HCT116 (cell line): ENCODE results near the gene NACC2. TPM values are rescaled to one million over a fixed set of nuclear protein-coding genes. Genes with fewer than 3 reads are reported as not detected.

Experiments
- ATAC-seq: fragments of 200-7000 bp; cut with Tn5 transposase; 2 replicates; pipeline ENCODE4 v1.9.1; 2020; ENCODE audit warnings: mild to moderate bottlenecking, moderate library complexity
- BruUV-seq: library from RNA; stranded (reverse); fragments of 400-500 nt; replicated peaks from 2 replicates; lab custom pipeline; 2021; lab: Mats Ljungman, UMichigan
- CTCF ChIA-PET: fragments of 300-600 bp; sonication (Branson Sonifier 250); formaldehyde crosslinking; loops from one replicate; lab custom pipeline; 2021; ENCODE audit warnings: antibody characterized with exemption; lab: Charles Lee
- POLR2A ChIA-PET: fragments of 300-600, 350-600 bp; sonication (Branson Sonifier 250); formaldehyde crosslinking; loops from one replicate; lab custom pipeline; 2021; ENCODE audit warnings: antibody characterized with exemption; lab: Charles Lee
- RAD21 ChIA-PET, 2 experiments: fragments of 300-600 bp; sonication (Branson Sonifier 250); formaldehyde crosslinking; loops; one replicate each; lab custom pipeline; 2023; ENCODE audit warnings: low total read pairs in 2 of 2; ENCODE audit not compliant: uncharacterized antibody in 2 of 2, unreplicated experiment in 2 of 2, low non-redundant PET in 1 of 2; lab: Charles Lee
- DNase-seq: peaks from one replicate; pipeline ENCODE4 v3.0.0-alpha.2; 2010; ENCODE audit warnings: low read depth, low spot score
- H2AFZ ChIP-seq: fragments of 200-600 bp; shearing (Covaris generic), sonication (generic); 2 replicates; pipeline ENCODE4 v1.6.1; 2017; ENCODE audit warnings: low read depth, mixed run types, mixed read lengths, antibody characterized with exemption, low read length; ENCODE audit not compliant: poor library complexity, severe bottlenecking
- H3K27ac ChIP-seq: 2 replicates; pipeline ENCODE4 v1.5.1; 2012; ENCODE audit warnings: low read depth, low read length
- H3K27me3 ChIP-seq: fragments of 200-600 bp; sonication (generic); 2 replicates; pipeline ENCODE4 v1.6.1; 2016; ENCODE audit warnings: mixed run types, low read length, mixed read lengths; ENCODE audit not compliant: insufficient read depth
- H3K36me3 ChIP-seq, 2 experiments: fragments of 200-500 bp in 1 of 2; fragments of 200-600 bp in 1 of 2; sonication (Bioruptor generic) in 1 of 2; sonication (generic) in 1 of 2; 2 replicates each; pipeline versions ENCODE4 v1.5.1 to v1.6.1; 2014 to 2016; ENCODE audit warnings: low read length in 2 of 2, inconsistent platforms in 1 of 2, mixed read lengths in 1 of 2, mixed run types in 1 of 2; ENCODE audit not compliant: insufficient read depth in 2 of 2, control insufficient read depth in 1 of 2
- H3K4me1 ChIP-seq, 2 experiments: fragments of 200-600 bp in 1 of 2; sonication (generic) in 1 of 2; 2 replicates each; pipeline versions ENCODE4 v1.5.1 to v1.6.1; 2012 to 2017; ENCODE audit warnings: low read length in 2 of 2, inconsistent platforms in 1 of 2, mild to moderate bottlenecking in 1 of 2, mixed read lengths in 1 of 2, mixed run types in 1 of 2, moderate library complexity in 1 of 2; ENCODE audit not compliant: insufficient read depth in 2 of 2, control insufficient read depth in 1 of 2
- H3K4me2 ChIP-seq: fragments of 200-600 bp; sonication (generic); 2 replicates; pipeline ENCODE4 v1.6.1; 2017; ENCODE audit warnings: mixed run types, low read length, mixed read lengths
- H3K4me3 ChIP-seq, 2 experiments: fragments of 200-600 bp in 1 of 2; sonication (generic) in 1 of 2; replicated peaks in 1 of 2; 2 replicates each; pipeline ENCODE4 v1.5.1; 2011 to 2016; ENCODE audit warnings: low read length in 2 of 2, control low read depth in 1 of 2, low read depth in 1 of 2, mild to moderate bottlenecking in 1 of 2, mixed read lengths in 1 of 2, mixed run types in 1 of 2
- H3K79me2 ChIP-seq: fragments of 200-600 bp; sonication (generic); 2 replicates; pipeline ENCODE4 v1.6.1; 2017; ENCODE audit warnings: mild to moderate bottlenecking, mixed run types, low read length, moderate library complexity, mixed read lengths; ENCODE audit not compliant: insufficient read depth
- H3K9ac ChIP-seq: fragments of 200-600 bp; sonication (generic); 2 replicates; pipeline ENCODE4 v1.6.1; 2016; ENCODE audit warnings: low read length, mixed read lengths
- H3K9me2 ChIP-seq: fragments of 200-600 bp; sonication (generic), shearing (Covaris generic); 2 replicates; pipeline ENCODE4 v1.6.1; 2017; ENCODE audit warnings: mixed run types, mild to moderate bottlenecking, moderate library complexity; ENCODE audit not compliant: insufficient read depth
- H3K9me3 ChIP-seq, 2 experiments: fragments of 200-500 bp in 1 of 2; fragments of 200-600 bp in 1 of 2; sonication (Bioruptor generic) in 1 of 2; sonication (generic) in 1 of 2; 2 replicates each; pipeline ENCODE4 v1.6.1; 2014 to 2017; ENCODE audit warnings: low read length in 2 of 2, mixed read lengths in 2 of 2, inconsistent platforms in 1 of 2, low read depth in 1 of 2, mild to moderate bottlenecking in 1 of 2, mixed run types in 1 of 2, moderate library complexity in 1 of 2; ENCODE audit not compliant: control insufficient read depth in 1 of 2, insufficient read depth in 1 of 2
- H4K20me1 ChIP-seq: fragments of 200-600 bp; sonication (generic), shearing (Covaris generic); 2 replicates; pipeline ENCODE4 v1.6.1; 2017; ENCODE audit warnings: mixed run types, mild to moderate bottlenecking, moderate library complexity; ENCODE audit not compliant: insufficient read depth
- ATF3 ChIP-seq: IDR thresholded peaks from 2 replicates; pipeline ENCODE4 v1.6.1; 2012
- CEBPB ChIP-seq: IDR thresholded peaks from 2 replicates; pipeline ENCODE4 v1.6.1; 2012; ENCODE audit warnings: low read depth
- ELF1 ChIP-seq: IDR thresholded peaks from 2 replicates; pipeline ENCODE4 v1.6.1; 2012; ENCODE audit warnings: low read depth, borderline replicate concordance
- EZH2 ChIP-seq: fragments of 200-600 bp; sonication (generic); IDR thresholded peaks from 2 replicates; pipeline ENCODE4 v1.6.1; 2017; ENCODE audit warnings: antibody characterized with exemption, mixed run types
- EZH2phosphoT487 ChIP-seq: fragments of 200-600 bp; IDR thresholded peaks from 2 replicates; pipeline ENCODE4 v1.6.1; 2018; ENCODE audit warnings: antibody characterized with exemption, borderline replicate concordance
- FOSL1 ChIP-seq: IDR thresholded peaks from 2 replicates; pipeline ENCODE4 v1.6.1; 2012; ENCODE audit warnings: low read depth
- JUND ChIP-seq: IDR thresholded peaks from 2 replicates; pipeline ENCODE4 v1.6.1; 2012
- POLR2A ChIP-seq: IDR thresholded peaks from 2 replicates; pipeline ENCODE4 v1.7.0; 2011; ENCODE audit warnings: borderline replicate concordance; ENCODE audit not compliant: insufficient read depth, insufficient read length; ENCODE audit errors: extremely low read depth
- POLR2AphosphoS5 ChIP-seq: IDR thresholded peaks from 2 replicates; pipeline ENCODE4 v1.6.1; 2011; ENCODE audit warnings: mild to moderate bottlenecking, low read depth, low read length, moderate library complexity
- REST ChIP-seq: IDR thresholded peaks from 2 replicates; pipeline ENCODE4 v1.6.1; 2012; ENCODE audit warnings: low read depth
- SIN3A ChIP-seq: IDR thresholded peaks from 2 replicates; pipeline ENCODE4 v1.6.1; 2012; ENCODE audit warnings: low read depth
- SRF ChIP-seq: IDR thresholded peaks from 2 replicates; pipeline ENCODE4 v1.6.1; 2012; ENCODE audit warnings: low read depth
- TCF7L2 ChIP-seq: IDR thresholded peaks from 2 replicates; pipeline ENCODE4 v1.7.0; 2011; ENCODE audit warnings: borderline replicate concordance, inconsistent platforms; ENCODE audit not compliant: insufficient read depth, insufficient read length; ENCODE audit errors: extremely low read depth
- ZBTB33 ChIP-seq: IDR thresholded peaks from 2 replicates; pipeline ENCODE4 v1.6.1; 2011; ENCODE audit warnings: mild to moderate bottlenecking, low read length, moderate library complexity; ENCODE audit not compliant: insufficient replicate concordance; ENCODE audit errors: extremely low read depth
- ZNF274 ChIP-seq: fragments of 200-500 bp; sonication (Bioruptor generic); IDR thresholded peaks from 2 replicates; pipeline ENCODE4 v1.6.1; 2014; ENCODE audit warnings: mild to moderate bottlenecking, low read depth, low read length, inconsistent platforms
- intact Hi-C: fragments of 100-400 bp; cut with micrococcal nuclease; formaldehyde crosslinking; loops from 2 replicates; pipeline ENCODE4 v1.10.0; 2022
- total RNA-seq: library from RNA; stranded (reverse); gene quantifications from one replicate; pipeline ENCODE4 v1.2.1, GENCODE V29; 2021; ENCODE audit not compliant: unreplicated experiment
- TF ChIP-seq, protein P1 (sequence below), 3 experiments: fragments of 200-600 bp in 1 of 3; sonication (generic) in 1 of 3; IDR thresholded peaks in 2 of 3; conservative IDR thresholded peaks in 1 of 3; 2 replicates each; pipeline ENCODE4 v1.5.1; 2012 to 2017; ENCODE audit warnings: low read depth in 2 of 3, low read length in 2 of 3, antibody characterized with exemption in 1 of 3, borderline replicate concordance in 1 of 3, control low read depth in 1 of 3, mild to moderate bottlenecking in 1 of 3, mixed read lengths in 1 of 3, mixed run types in 1 of 3, moderate library complexity in 1 of 3; ENCODE audit not compliant: insufficient read depth in 1 of 3

Gene NACC2
- total RNA-seq, 1 experiment from 2014 or later, result 27.8 TPM

DNA sequence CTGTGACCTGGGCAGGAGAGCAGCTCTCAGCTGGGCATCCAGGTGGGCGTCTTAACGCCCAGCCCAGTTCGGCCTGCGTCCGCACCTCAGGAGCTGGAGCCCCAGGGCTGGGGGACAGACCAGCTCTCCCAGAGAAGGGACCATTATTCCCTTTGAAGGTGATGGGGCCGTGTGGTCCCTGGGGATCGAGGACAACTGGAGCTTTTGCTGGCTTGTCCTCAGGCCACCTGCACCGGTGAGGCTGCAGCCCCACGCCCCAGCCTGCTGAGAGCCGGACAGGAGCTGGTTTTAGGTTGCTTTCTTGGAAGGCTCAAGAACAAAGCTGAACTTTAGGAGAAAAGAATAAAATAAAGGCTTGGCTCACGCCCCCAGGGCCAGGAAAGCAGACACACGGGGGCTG lies 40.9 kb downstream of the NACC2 start:
- no peak overlapping the region for H3K4me3 ChIP-seq
- ChIA-PET RAD21 (no interaction called here), POLR2A (no interaction called here), CTCF (no interaction called here)
- intact Hi-C loops, result no loop called here
- ATAC-seq (no peak), DNase-seq (no peak)
- peak overlapping the region; percentile 98 for H3K27ac ChIP-seq
- peak overlapping the region; percentile 86 for H3K4me2 ChIP-seq
- no peak overlapping the region for H2AFZ ChIP-seq
- no peaks in the 10 kb centered on the region for H3K9me2 ChIP-seq
- H3K36me3 ChIP-seq, result peaks cover 4 to 5% of the 10 kb centered on the region in 2 experiments; a peak in 1 of 4 replicates
- no peaks in the 10 kb centered on the region for H3K27me3 ChIP-seq
- peaks cover 74% of the 10 kb centered on the region for H3K79me2 ChIP-seq
- no TSS peak for BruUV-seq
- H3K9me3 ChIP-seq, result no peaks in the 10 kb centered on the region
- no peaks in the 10 kb centered on the region for H4K20me1 ChIP-seq
- H3K9ac ChIP-seq, result peak overlapping the region; percentile 49; the same call in 1 of the 2 replicates
- peaks cover 48 to 65% of the 10 kb centered on the region in 2 experiments for H3K4me1 ChIP-seq
- TF ChIP-seq ATF3 (no peak), SRF (no peak), JUND (no peak), CEBPB (no peak), POLR2AphosphoS5 (no peak), ZNF274 (no peak), EZH2phosphoT487 (no peak), REST (no peak), SIN3A (no peak), TCF7L2 (no peak), ELF1 (no peak), POLR2A (no peak), ZBTB33 (no peak), FOSL1 (no peak), EZH2 (no peak)
- TF ChIP-seq, protein P1, sequence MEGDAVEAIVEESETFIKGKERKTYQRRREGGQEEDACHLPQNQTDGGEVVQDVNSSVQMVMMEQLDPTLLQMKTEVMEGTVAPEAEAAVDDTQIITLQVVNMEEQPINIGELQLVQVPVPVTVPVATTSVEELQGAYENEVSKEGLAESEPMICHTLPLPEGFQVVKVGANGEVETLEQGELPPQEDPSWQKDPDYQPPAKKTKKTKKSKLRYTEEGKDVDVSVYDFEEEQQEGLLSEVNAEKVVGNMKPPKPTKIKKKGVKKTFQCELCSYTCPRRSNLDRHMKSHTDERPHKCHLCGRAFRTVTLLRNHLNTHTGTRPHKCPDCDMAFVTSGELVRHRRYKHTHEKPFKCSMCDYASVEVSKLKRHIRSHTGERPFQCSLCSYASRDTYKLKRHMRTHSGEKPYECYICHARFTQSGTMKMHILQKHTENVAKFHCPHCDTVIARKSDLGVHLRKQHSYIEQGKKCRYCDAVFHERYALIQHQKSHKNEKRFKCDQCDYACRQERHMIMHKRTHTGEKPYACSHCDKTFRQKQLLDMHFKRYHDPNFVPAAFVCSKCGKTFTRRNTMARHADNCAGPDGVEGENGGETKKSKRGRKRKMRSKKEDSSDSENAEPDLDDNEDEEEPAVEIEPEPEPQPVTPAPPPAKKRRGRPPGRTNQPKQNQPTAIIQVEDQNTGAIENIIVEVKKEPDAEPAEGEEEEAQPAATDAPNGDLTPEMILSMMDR (IDR thresholded peaks at IDR 0.05 in 2 of 3, conservative IDR thresholded peaks at IDR 0.05 in 1 of 3; ENCODE audit: borderline replicate concordance in 1 of 3, insufficient read depth in 1 of 3, low read depth in 2 of 3, low read length in 2 of 3), result no peak
